Measurements from ENCODE around the gene MGST2.

GRCh38 chr4:139682741-139683151 lies 17.1 kb downstream of the MGST2 start:
- TF ChIP-seq, protein P1, sequence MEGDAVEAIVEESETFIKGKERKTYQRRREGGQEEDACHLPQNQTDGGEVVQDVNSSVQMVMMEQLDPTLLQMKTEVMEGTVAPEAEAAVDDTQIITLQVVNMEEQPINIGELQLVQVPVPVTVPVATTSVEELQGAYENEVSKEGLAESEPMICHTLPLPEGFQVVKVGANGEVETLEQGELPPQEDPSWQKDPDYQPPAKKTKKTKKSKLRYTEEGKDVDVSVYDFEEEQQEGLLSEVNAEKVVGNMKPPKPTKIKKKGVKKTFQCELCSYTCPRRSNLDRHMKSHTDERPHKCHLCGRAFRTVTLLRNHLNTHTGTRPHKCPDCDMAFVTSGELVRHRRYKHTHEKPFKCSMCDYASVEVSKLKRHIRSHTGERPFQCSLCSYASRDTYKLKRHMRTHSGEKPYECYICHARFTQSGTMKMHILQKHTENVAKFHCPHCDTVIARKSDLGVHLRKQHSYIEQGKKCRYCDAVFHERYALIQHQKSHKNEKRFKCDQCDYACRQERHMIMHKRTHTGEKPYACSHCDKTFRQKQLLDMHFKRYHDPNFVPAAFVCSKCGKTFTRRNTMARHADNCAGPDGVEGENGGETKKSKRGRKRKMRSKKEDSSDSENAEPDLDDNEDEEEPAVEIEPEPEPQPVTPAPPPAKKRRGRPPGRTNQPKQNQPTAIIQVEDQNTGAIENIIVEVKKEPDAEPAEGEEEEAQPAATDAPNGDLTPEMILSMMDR (IDR thresholded peaks at IDR 0.05; ENCODE audit: low read depth, low read length): no peak
- no peak for TF ChIP-seq POLR2A (IDR thresholded peaks at IDR 0.05; ENCODE audit: extremely low read depth, insufficient read length)
- no peak for TF ChIP-seq MYC (IDR thresholded peaks at IDR 0.05; ENCODE audit: low read depth, low read length)
